ENCODE measurements around the gene MYO1E. TPM values are rescaled to one million over a fixed set of nuclear protein-coding genes. Genes with fewer than 3 reads are reported as not detected.

MYO1E gene
- total and polyA plus RNA-seq, 10 donors, result 21.3 to 115 (median 65.6) TPM

GRCh38 chr15:59230531-59231055, 142.1 kb downstream of the MYO1E start:
- Histone ChIP-seq H3K4me1 (no peaks in the 10 kb centered on the region), H3K9me3 (no peaks in the 10 kb centered on the region), H3K36me3 (peaks cover 0 to 35% (median 3%) of the 10 kb centered on the region in 6 donors), H3K27me3 (replicated peaks in 1 of 7) (no peaks in the 10 kb centered on the region), H3K27ac (no peak overlapping the region), H3K4me3 (no peak overlapping the region)
- TF ChIP-seq CTCF (IDR thresholded peaks at IDR 0.05 in 8 of 11, conservative IDR thresholded peaks at IDR 0.05 in 3 of 11), result no peak
- TF ChIP-seq POLR2A (IDR thresholded peaks at IDR 0.05), result no peak
- no peak for TF ChIP-seq POLR2AphosphoS5 (IDR thresholded peaks at IDR 0.05)
- intact Hi-C loops (cut with DNase I; ENCODE audit: low total_unique reads), result no loop called here
- WGBS, 5 donors, result 87 to 93% (median 92%) methylated on average over 2 of the region's 2 CpGs
- DNase-seq, result no peak

- TF ChIP-seq CTCF (IDR thresholded peaks at IDR 0.05 in 8 of 11, conservative IDR thresholded peaks at IDR 0.05 in 3 of 11) (no peak), POLR2A (IDR thresholded peaks at IDR 0.05) (no peak), POLR2AphosphoS5 (IDR thresholded peaks at IDR 0.05) (no peak)
- Histone ChIP-seq H3K27me3 (replicated peaks in 1 of 7) (no peaks in the 10 kb centered on the region), H3K36me3 (peaks cover 0 to 39% (median 5%) of the 10 kb centered on the region in 6 donors), H3K27ac (no peak overlapping the region), H3K4me1 (peaks cover 6 to 10% (median 8%) of the 10 kb centered on the region in 6 donors), H3K4me3 (no peak overlapping the region), H3K9me3 (no peaks in the 10 kb centered on the region)
- WGBS, 5 donors, result 74 to 87% (median 77%) methylated on average over 3 of the region's 3 CpGs
- DNase-seq, result no peak
- intact Hi-C loops (cut with DNase I; ENCODE audit: low total_unique reads), result no loop called here
Observed at GRCh38 chr15:59229453-59229852, 143.2 kb downstream of the MYO1E start.

GRCh38 chr15:59229015-59229414, 143.7 kb downstream of the MYO1E start:
- Histone ChIP-seq H3K27ac (no peak overlapping the region), H3K36me3 (peaks cover 0 to 43% (median 5%) of the 10 kb centered on the region in 6 donors), H3K4me1 (peaks cover 6 to 14% (median 12%) of the 10 kb centered on the region in 6 donors), H3K9me3 (no peaks in the 10 kb centered on the region), H3K4me3 (no peak overlapping the region), H3K27me3 (replicated peaks in 1 of 7) (no peaks in the 10 kb centered on the region)
- intact Hi-C loops (cut with DNase I; ENCODE audit: low total_unique reads), result no loop called here
- WGBS, 5 donors, result 84 to 96% (median 86%) methylated on average over 4 of the region's 4 CpGs
- no peak for DNase-seq
- TF ChIP-seq POLR2A (IDR thresholded peaks at IDR 0.05), result no peak
- no peak for TF ChIP-seq POLR2AphosphoS5 (IDR thresholded peaks at IDR 0.05)
- TF ChIP-seq CTCF (IDR thresholded peaks at IDR 0.05 in 8 of 11, conservative IDR thresholded peaks at IDR 0.05 in 3 of 11), result no peak

GRCh38 chr15:59227021-59227420, 145.7 kb downstream of the MYO1E start:
- 92 to 98% (median 96%) methylated on average over 4 of the region's 4 CpGs for WGBS, 5 donors
- peaks cover 0 to 62% (median 14%) of the 10 kb centered on the region in 6 donors for H3K36me3 ChIP-seq
- H3K4me1 ChIP-seq, result peaks cover 6 to 19% (median 15%) of the 10 kb centered on the region in 6 donors
- DNase-seq, result no peak
- intact Hi-C loops (cut with DNase I; ENCODE audit: low total_unique reads), result no loop called here
- H3K9me3 ChIP-seq, result no peaks in the 10 kb centered on the region
- no peak for TF ChIP-seq POLR2A (IDR thresholded peaks at IDR 0.05)
- TF ChIP-seq POLR2AphosphoS5 (IDR thresholded peaks at IDR 0.05), result no peak
- no peak for TF ChIP-seq CTCF (IDR thresholded peaks at IDR 0.05 in 8 of 11, conservative IDR thresholded peaks at IDR 0.05 in 3 of 11)
- H3K4me3 ChIP-seq, result no peak overlapping the region
- H3K27me3 ChIP-seq (replicated peaks in 1 of 7), result no peaks in the 10 kb centered on the region
- H3K27ac ChIP-seq, result no peak overlapping the region

All from spleen (tissue), 11 donors.